H9 (cell line): Measurements from ENCODE around the gene HHAT. TPM values are rescaled to one million over a fixed set of nuclear protein-coding genes. Genes with fewer than 3 reads are reported as not detected.
A peak's percentile ranks its signal among the peaks of the same experiment; 100 is the strongest.

Experiments
- DNase-seq: peaks from one replicate; pipeline ENCODE4 v3.0.0-alpha.2; 2017
- H2AFZ ChIP-seq: one replicate; pipeline ENCODE4 v1.6.1; 2013; ENCODE audit warnings: mild to moderate bottlenecking, low read length, control low read depth, moderate library complexity
- H2AK5ac ChIP-seq: 2 replicates; pipeline ENCODE4 v1.6.1; 2013; ENCODE audit warnings: low read length, control low read depth, mixed read lengths; ENCODE audit not compliant: insufficient read length
- H2BK120ac ChIP-seq: one replicate; pipeline ENCODE4 v1.6.1; 2013; ENCODE audit warnings: low read depth, mild to moderate bottlenecking, low read length, control low read depth, inconsistent platforms; ENCODE audit not compliant: poor library complexity, severe bottlenecking
- H2BK12ac ChIP-seq: 2 replicates; pipeline ENCODE4 v1.6.1; 2013; ENCODE audit warnings: low read length, control low read depth, mixed read lengths, low read depth; ENCODE audit not compliant: insufficient read length
- H2BK15ac ChIP-seq: 2 replicates; pipeline ENCODE4 v1.6.1; 2013; ENCODE audit warnings: low read depth, low read length, control low read depth
- H2BK20ac ChIP-seq: one replicate; pipeline ENCODE4 v1.6.1; 2013; ENCODE audit warnings: low read depth, mild to moderate bottlenecking, low read length, control low read depth, inconsistent platforms; ENCODE audit not compliant: poor library complexity, severe bottlenecking
- H2BK5ac ChIP-seq: 2 replicates; pipeline ENCODE4 v1.6.1; 2013; ENCODE audit warnings: low read length, control low read depth, mixed read lengths; ENCODE audit not compliant: insufficient read length
- H3K14ac ChIP-seq: 2 replicates; pipeline ENCODE4 v1.6.1; 2013; ENCODE audit warnings: low read length, control low read depth; ENCODE audit not compliant: insufficient read depth
- H3K18ac ChIP-seq: 2 replicates; pipeline ENCODE4 v1.6.1; 2013; ENCODE audit warnings: low read depth, mild to moderate bottlenecking, mixed read lengths, low read length, control low read depth; ENCODE audit not compliant: insufficient read length
- H3K23ac ChIP-seq: 2 replicates; pipeline ENCODE4 v1.6.1; 2013; ENCODE audit warnings: low read length, control low read depth, mixed read lengths, low read depth; ENCODE audit not compliant: insufficient read length
- H3K23me2 ChIP-seq: 2 replicates; pipeline ENCODE4 v1.6.1; 2013; ENCODE audit warnings: low read depth, mild to moderate bottlenecking, mixed read lengths, low read length, control low read depth; ENCODE audit not compliant: insufficient read length, poor library complexity, severe bottlenecking
- H3K27ac ChIP-seq: 2 replicates; pipeline ENCODE4 v1.5.1; 2013; ENCODE audit warnings: low read length, control low read depth, mixed read lengths, low read depth; ENCODE audit not compliant: insufficient read length
- H3K27me3 ChIP-seq: 2 replicates; pipeline ENCODE4 v1.6.1; 2013; ENCODE audit warnings: low read length, control low read depth, inconsistent platforms; ENCODE audit not compliant: insufficient read depth
- H3K4ac ChIP-seq: 2 replicates; pipeline ENCODE4 v1.6.1; 2013; ENCODE audit warnings: low read depth, mild to moderate bottlenecking, control low read depth, inconsistent platforms, low read length, moderate library complexity
- H3K4me1 ChIP-seq: 2 replicates; pipeline ENCODE4 v1.6.1; 2013; ENCODE audit warnings: low read length, control low read depth, inconsistent platforms; ENCODE audit not compliant: insufficient read depth
- H3K4me2 ChIP-seq: 2 replicates; pipeline ENCODE4 v1.6.1; 2013; ENCODE audit warnings: low read length, control low read depth, mixed read lengths; ENCODE audit not compliant: insufficient read length, insufficient read depth
- H3K56ac ChIP-seq: 2 replicates; pipeline ENCODE4 v1.6.1; 2013; ENCODE audit warnings: low read depth, mild to moderate bottlenecking, mixed read lengths, low read length, control low read depth; ENCODE audit not compliant: insufficient read length
- H3K79me1 ChIP-seq: 2 replicates; pipeline ENCODE4 v1.6.1; 2013; ENCODE audit warnings: low read depth, mild to moderate bottlenecking, moderate library complexity, low read length, control low read depth, inconsistent platforms; ENCODE audit not compliant: insufficient read depth, poor library complexity, severe bottlenecking
- H3K79me2 ChIP-seq: 2 replicates; pipeline ENCODE4 v1.6.1; 2013; ENCODE audit warnings: low read length, control low read depth, inconsistent platforms; ENCODE audit not compliant: insufficient read depth
- H3K9ac ChIP-seq: 2 replicates; pipeline ENCODE4 v1.6.1; 2013; ENCODE audit warnings: low read length, control low read depth, mixed read lengths; ENCODE audit not compliant: insufficient read length; ENCODE audit errors: extremely low read depth
- H3K9me3 ChIP-seq: one replicate; pipeline ENCODE4 v1.6.1; 2013; ENCODE audit warnings: low read depth, low read length, inconsistent platforms; ENCODE audit not compliant: control insufficient read depth
- H3T11ph ChIP-seq: one replicate; pipeline ENCODE4 v1.6.1; 2013; ENCODE audit warnings: mild to moderate bottlenecking, low read length, control low read depth, inconsistent platforms
- H4K20me1 ChIP-seq: one replicate; pipeline ENCODE4 v1.6.1; 2013; ENCODE audit not compliant: control insufficient read depth, insufficient read length, insufficient read depth
- H4K5ac ChIP-seq: 2 replicates; pipeline ENCODE4 v1.6.1; 2013; ENCODE audit warnings: low read depth, mild to moderate bottlenecking, mixed read lengths, low read length, control low read depth; ENCODE audit not compliant: insufficient read length
- H4K8ac ChIP-seq: replicated peaks from 2 replicates; pipeline ENCODE4 v1.6.1; 2013; ENCODE audit warnings: low read length, control low read depth, mixed read lengths, low read depth; ENCODE audit not compliant: insufficient read length
- H4K91ac ChIP-seq: 2 replicates; pipeline ENCODE4 v1.6.1; 2013; ENCODE audit warnings: low read depth, mild to moderate bottlenecking, moderate library complexity, mixed read lengths, low read length, control low read depth; ENCODE audit not compliant: insufficient read length
- H3K27ac Mint-ChIP-seq, 3 experiments: 2 replicates in 2 of 3; 3 replicates in 1 of 3; pipeline ENCODE4 v1.8.0; 2020 to 2021; ENCODE audit warnings: mixed read lengths in 3 of 3, mild to moderate bottlenecking in 1 of 3, moderate library complexity in 1 of 3
- H3K27me3 Mint-ChIP-seq: 2 replicates; pipeline ENCODE4 v1.8.0; 2021; ENCODE audit warnings: low read depth, mild to moderate bottlenecking, moderate library complexity, mixed read lengths
- H3K36me3 Mint-ChIP-seq, 3 experiments: 2 replicates in 2 of 3; 3 replicates in 1 of 3; pipeline ENCODE4 v1.8.0; 2020 to 2021; ENCODE audit warnings: low read depth in 3 of 3, mixed read lengths in 3 of 3; ENCODE audit not compliant: insufficient read depth in 1 of 3
- H3K4me1 Mint-ChIP-seq, 2 experiments: 2 replicates each; pipeline ENCODE4 v1.8.0; 2020; ENCODE audit warnings: mixed read lengths in 2 of 2
- H3K4me3 Mint-ChIP-seq, 2 experiments: 2 replicates in 1 of 2; 3 replicates in 1 of 2; pipeline ENCODE4 v1.8.0; 2020 to 2021; ENCODE audit warnings: mild to moderate bottlenecking in 2 of 2, mixed read lengths in 2 of 2, moderate library complexity in 1 of 2
- H3K9me3 Mint-ChIP-seq, 2 experiments: 2 replicates in 1 of 2; 3 replicates in 1 of 2; pipeline ENCODE4 v1.8.0; 2020; ENCODE audit warnings: mild to moderate bottlenecking in 2 of 2, mixed read lengths in 2 of 2, moderate library complexity in 1 of 2
- CTCF ChIP-seq: fragments of 200-600 bp; sonication (generic); conservative IDR thresholded peaks from 3 replicates; pipeline ENCODE4 v1.8.0; 2021; ENCODE audit warnings: antibody characterized with exemption, mild to moderate bottlenecking
- WGBS: extraction: QIAGEN DNeasy Blood & Tissue Kit; methylation state at CpG from one replicate; pipeline ENCODE4 v1.1.7; 2013; ENCODE audit warnings: missing lambda C conversion rate, low lambda C conversion rate, mixed read lengths; ENCODE audit not compliant: insufficient read length; ENCODE audit errors: extremely low coverage; 5-methylcytosine and 5-hydroxymethylcytosine counted together
- total RNA-seq: library from RNA; stranded (reverse); gene quantifications from 2 replicates; pipeline ENCODE4 v1.2.1, GENCODE V29; 2021

HHAT gene
- total RNA-seq, 1 experiment from 2014 or later: 0.48 TPM

GRCh38 chr1:210633140-210633539, 304.4 kb downstream of the HHAT start:
- WGBS: no CpG with 5 or more reads among the region's 3 CpGs
- Histone ChIP-seq H3K18ac (no peak overlapping the region), H4K5ac (no peak overlapping the region), H3K23ac (no peak overlapping the region), H3K23me2 (no peaks in the 10 kb centered on the region), H2BK12ac (no peak overlapping the region), H3K9ac (no peak overlapping the region), H3K79me1 (no peaks in the 10 kb centered on the region), H3T11ph (no peak overlapping the region), H4K8ac (no peak overlapping the region), H2BK120ac (no peak overlapping the region), H2BK20ac (no peak overlapping the region), H3K27ac (no peak overlapping the region), H3K4ac (no peak overlapping the region), H3K79me2 (no peaks in the 10 kb centered on the region), H2BK5ac (no peak overlapping the region), H4K20me1 (no peaks in the 10 kb centered on the region), H3K4me1 (no peaks in the 10 kb centered on the region), H3K14ac (no peak overlapping the region), H2AFZ (no peak overlapping the region), H3K9me3 (no peaks in the 10 kb centered on the region), H3K4me2 (no peak overlapping the region), H4K91ac (no peak overlapping the region), H3K27me3 (no peaks in the 10 kb centered on the region), H3K56ac (no peak overlapping the region), H2AK5ac (no peak overlapping the region), H2BK15ac (no peak overlapping the region)
- Mint-ChIP-seq H3K27me3 (no peaks in the 10 kb centered on the region), H3K9me3 (no peaks in the 10 kb centered on the region; a peak in 1 of 5 replicates), H3K27ac (0 out of 7 replicates have a peak overlapping the region, but pooled peaks of 1 of the 3 experiments have one; percentile 71), H3K4me1 (peaks cover 2 to 5% of the 10 kb centered on the region in 2 experiments; a peak in 2 of 4 replicates), H3K4me3 (no peak overlapping the region), H3K36me3 (no peaks in the 10 kb centered on the region)
- TF ChIP-seq CTCF: no peak
- no peak for DNase-seq
